ENCODE measurements around the gene KIAA0513. TPM values are rescaled to one million over a fixed set of nuclear protein-coding genes. Genes with fewer than 3 reads are reported as not detected.

KIAA0513 gene
- total RNA-seq, 1 experiment from 2014 or later, result 7.8 TPM

GRCh38 chr16:85014311-85014710, 13.3 kb upstream of the KIAA0513 start:
- TF ChIP-seq ZNF317 (CRISPR knock-in tag; IDR thresholded peaks at IDR 0.05; ENCODE audit: borderline replicate concordance, low read depth) (no peak), JAZF1 (CRISPR knock-in tag; IDR thresholded peaks at IDR 0.05) (no peak), PRDM15 (CRISPR knock-in tag; IDR thresholded peaks at IDR 0.05) (no peak), TCF7 (CRISPR knock-in tag; IDR thresholded peaks at IDR 0.05; ENCODE audit: low read depth) (no peak), TEAD4 (CRISPR knock-in tag; IDR thresholded peaks at IDR 0.05) (no peak), GRHL2 (CRISPR knock-in tag; IDR thresholded peaks at IDR 0.05; ENCODE audit: insufficient replicate concordance, severe bottlenecking) (no peak)
- no peak for ATAC-seq
- ChIA-PET CTCF (no interaction called here), POLR2A (no interaction called here)
- Mint-ChIP-seq H3K4me1 (peaks cover 9% of the 10 kb centered on the region), H3K27ac (no peak overlapping the region), H3K9me3 (no peaks in the 10 kb centered on the region), H3K27me3 (ENCODE audit: low read depth) (0 out of 2 replicates have a peak, but pooled peaks cover 3% of the 10 kb centered on the region), H3K36me3 (no peaks in the 10 kb centered on the region), H3K4me3 (no peak overlapping the region)
- DNase-seq (ENCODE audit: low spot score), result no peak

DNA sequence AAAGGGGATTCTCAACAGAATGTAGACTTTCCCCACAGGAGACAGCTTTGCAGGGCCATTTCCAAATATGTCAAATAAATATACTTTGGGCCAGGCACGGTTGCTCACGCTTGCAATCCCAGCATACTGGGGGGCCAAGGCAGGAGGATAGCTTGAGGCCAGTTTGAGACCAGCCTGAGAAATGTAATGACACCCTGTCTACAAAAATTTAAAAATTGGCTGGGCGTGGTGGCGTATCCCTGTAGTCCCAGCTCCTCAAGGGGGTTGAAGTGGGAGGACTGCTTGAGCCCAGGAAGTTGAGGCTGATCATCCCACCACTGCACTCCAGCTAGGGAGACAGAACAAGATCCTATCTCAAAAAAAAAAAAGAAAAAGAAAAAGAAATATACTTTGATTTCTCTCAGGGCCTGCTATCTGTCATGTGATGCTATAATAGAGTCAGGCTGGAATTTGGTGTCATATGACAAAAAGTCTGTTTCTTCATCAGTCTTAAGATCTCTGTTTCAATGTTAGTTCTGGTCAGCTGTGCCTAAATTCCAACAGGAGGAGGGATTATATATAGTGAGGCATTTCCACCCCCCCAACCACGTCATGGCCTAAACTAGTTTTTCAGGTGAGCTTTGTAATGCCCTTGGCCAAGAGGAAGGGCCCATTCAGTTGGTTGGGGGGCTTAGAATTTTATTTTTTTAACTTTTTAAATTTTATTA, 12.0 kb upstream of the KIAA0513 start:
- H3K27me3 Mint-ChIP-seq (ENCODE audit: low read depth), result peaks cover 3% of the 10 kb centered on the region; the same call in 1 of the 2 replicates
- DNase-seq (ENCODE audit: low spot score) (no peak), ATAC-seq (no peak)
- no peaks in the 10 kb centered on the region for H3K36me3 Mint-ChIP-seq
- POLR2A ChIA-PET, result no interaction called here
- no peak overlapping the region for H3K27ac Mint-ChIP-seq
- CTCF ChIA-PET, result interaction anchor here (0.7 to 1.5 kb wide), 4 partner anchors 40 to 91 kb away, joined by 3 to 5 read pairs (median 3); no protein-coding TSS in a partner anchor
- peaks cover under 1% of the 10 kb centered on the region for H3K4me1 Mint-ChIP-seq
- H3K9me3 Mint-ChIP-seq, result no peaks in the 10 kb centered on the region
- no peak overlapping the region for H3K4me3 Mint-ChIP-seq
- TF ChIP-seq, protein P1, sequence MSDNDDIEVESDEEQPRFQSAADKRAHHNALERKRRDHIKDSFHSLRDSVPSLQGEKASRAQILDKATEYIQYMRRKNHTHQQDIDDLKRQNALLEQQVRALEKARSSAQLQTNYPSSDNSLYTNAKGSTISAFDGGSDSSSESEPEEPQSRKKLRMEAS (CRISPR knock-in tag; IDR thresholded peaks at IDR 0.05), result no peak
- no peak for TF ChIP-seq SMAD3 (CRISPR knock-in tag; IDR thresholded peaks at IDR 0.05; ENCODE audit: borderline replicate concordance)
- TF ChIP-seq, protein P2, sequence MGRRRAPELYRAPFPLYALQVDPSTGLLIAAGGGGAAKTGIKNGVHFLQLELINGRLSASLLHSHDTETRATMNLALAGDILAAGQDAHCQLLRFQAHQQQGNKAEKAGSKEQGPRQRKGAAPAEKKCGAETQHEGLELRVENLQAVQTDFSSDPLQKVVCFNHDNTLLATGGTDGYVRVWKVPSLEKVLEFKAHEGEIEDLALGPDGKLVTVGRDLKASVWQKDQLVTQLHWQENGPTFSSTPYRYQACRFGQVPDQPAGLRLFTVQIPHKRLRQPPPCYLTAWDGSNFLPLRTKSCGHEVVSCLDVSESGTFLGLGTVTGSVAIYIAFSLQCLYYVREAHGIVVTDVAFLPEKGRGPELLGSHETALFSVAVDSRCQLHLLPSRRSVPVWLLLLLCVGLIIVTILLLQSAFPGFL (CRISPR knock-in tag; IDR thresholded peaks at IDR 0.05; ENCODE audit: borderline replicate concordance), result no peak
- TF ChIP-seq TEAD4 (CRISPR knock-in tag; IDR thresholded peaks at IDR 0.05), result no peak
- TF ChIP-seq NR3C1 (CRISPR knock-in tag; conservative IDR thresholded peaks at IDR 0.05; ENCODE audit: low read depth), result no peak
- TF ChIP-seq SOX15 (CRISPR knock-in tag; IDR thresholded peaks at IDR 0.05), result no peak
- TF ChIP-seq ZBTB21 (CRISPR knock-in tag; IDR thresholded peaks at IDR 0.05; ENCODE audit: borderline replicate concordance), result no peak
- TF ChIP-seq SP1 (CRISPR knock-in tag; conservative IDR thresholded peaks at IDR 0.05), result no peak
- TF ChIP-seq, protein P3, sequence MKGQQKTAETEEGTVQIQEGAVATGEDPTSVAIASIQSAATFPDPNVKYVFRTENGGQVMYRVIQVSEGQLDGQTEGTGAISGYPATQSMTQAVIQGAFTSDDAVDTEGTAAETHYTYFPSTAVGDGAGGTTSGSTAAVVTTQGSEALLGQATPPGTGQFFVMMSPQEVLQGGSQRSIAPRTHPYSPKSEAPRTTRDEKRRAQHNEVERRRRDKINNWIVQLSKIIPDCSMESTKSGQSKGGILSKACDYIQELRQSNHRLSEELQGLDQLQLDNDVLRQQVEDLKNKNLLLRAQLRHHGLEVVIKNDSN (CRISPR knock-in tag; IDR thresholded peaks at IDR 0.05), result no peak
- TF ChIP-seq ETV6 (CRISPR knock-in tag; IDR thresholded peaks at IDR 0.05), result no peak

DNA sequence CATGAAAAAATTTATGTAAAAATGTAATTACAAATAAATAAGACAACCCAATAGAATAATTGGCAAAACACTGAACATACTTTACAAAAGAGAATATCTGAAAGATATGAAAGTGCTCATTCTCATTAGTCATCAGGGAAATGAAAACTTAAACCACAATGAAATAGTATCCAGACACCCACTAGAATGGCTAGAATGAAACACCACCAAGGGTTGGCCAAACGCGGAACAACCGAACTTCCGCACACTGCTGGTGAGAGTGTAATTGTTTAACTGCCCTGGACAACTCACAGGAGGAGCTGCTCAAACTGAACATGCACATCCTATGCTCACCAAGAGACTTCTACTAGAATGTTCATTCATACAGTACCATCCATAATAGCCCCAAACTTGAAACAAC, 10.4 kb upstream of the KIAA0513 start:
- Mint-ChIP-seq H3K36me3 (no peaks in the 10 kb centered on the region), H3K27ac (no peak overlapping the region), H3K4me1 (no peaks in the 10 kb centered on the region; the same call in 1 of the 2 replicates), H3K27me3 (ENCODE audit: low read depth) (peaks cover 8% of the 10 kb centered on the region; the same call in 1 of the 2 replicates), H3K9me3 (no peaks in the 10 kb centered on the region), H3K4me3 (no peak overlapping the region)
- ChIA-PET POLR2A (no interaction called here), CTCF (no interaction called here)
- TF ChIP-seq SP1 (CRISPR knock-in tag; conservative IDR thresholded peaks at IDR 0.05) (no peak), KAT7 (CRISPR knock-in tag; IDR thresholded peaks at IDR 0.05; ENCODE audit: borderline replicate concordance) (no peak)
- DNase-seq (ENCODE audit: low spot score), result no peak
- ATAC-seq, result no peak

All from WTC11 (cell line).